HL-60 (cell line): Measurements from ENCODE around the gene DGCR6.
"Not testable (repeated sequence)": the region's sequence is repeated elsewhere in the genome, so short reads cannot be mapped to it uniquely, and the experiment has no call there.

Source experiments
- DNase-seq, 2 experiments: peaks; one replicate each; pipeline ENCODE4 v3.0.0-alpha.2; 2010 to 2020; ENCODE audit warnings: low read depth in 1 of 2, low spot score in 1 of 2
- H3K27ac ChIP-seq: fragments of 250-450 bp; sonication (Bioruptor Pico); replicated peaks from 2 replicates; pipeline ENCODE4 v1.5.1; 2020; ENCODE audit warnings: mild to moderate bottlenecking, moderate library complexity
- H3K27me3 ChIP-seq: fragments of 250-450 bp; sonication (Bioruptor Pico); 2 replicates; pipeline ENCODE4 v1.5.1; 2021; ENCODE audit warnings: mild to moderate bottlenecking, moderate library complexity; ENCODE audit not compliant: insufficient read depth, poor library complexity, severe bottlenecking
- H3K4me3 ChIP-seq: replicated peaks from 2 replicates; pipeline ENCODE4 v1.5.1; 2011; ENCODE audit warnings: mild to moderate bottlenecking, control low read depth, low read length; ENCODE audit not compliant: insufficient read depth
- CTCF ChIP-seq: IDR thresholded peaks from one replicate; pipeline ENCODE4 v1.5.1; 2011; ENCODE audit warnings: low read length, control low read depth, inconsistent platforms; ENCODE audit not compliant: insufficient read depth
- GABPA ChIP-seq: IDR thresholded peaks from 2 replicates; pipeline ENCODE4 v1.6.1; 2012; ENCODE audit warnings: low read depth
- POLR2AphosphoS5 ChIP-seq: IDR thresholded peaks from 2 replicates; pipeline ENCODE4 v1.6.1; 2012; ENCODE audit warnings: low read depth
- REST ChIP-seq: IDR thresholded peaks from 2 replicates; pipeline ENCODE4 v1.6.1; 2012; ENCODE audit warnings: low read depth; ENCODE audit not compliant: insufficient replicate concordance
- SPI1 ChIP-seq: IDR thresholded peaks from 2 replicates; pipeline ENCODE4 v1.6.1; 2012; ENCODE audit warnings: low read depth, mild to moderate bottlenecking, borderline replicate concordance

The DGCR6 gene

GRCh38 chr22:18935889-18936529 lies 29.9 kb downstream of the DGCR6 start, which contains the start of gene PRODH:
TSS of gene PRODH (minus strand) at chr22:18936293. CDS start at chr22:18936287, 6 bp downstream.
- Histone ChIP-seq H3K27me3 (no peaks in the 10 kb centered on the region), H3K4me3 (no peak within 1 kb of the TSS), H3K27ac (no peak within 1 kb of the TSS)
- no peak for TF ChIP-seq POLR2AphosphoS5
- TF ChIP-seq SPI1 = no peak
- TF ChIP-seq REST = no peak
- no peak for TF ChIP-seq CTCF
- no peak for TF ChIP-seq GABPA
- no peak for DNase-seq

- not testable (repeated sequence) for DNase-seq, H3K27me3 ChIP-seq, H3K4me3 ChIP-seq, H3K27ac ChIP-seq
These were observed 32.6 kb downstream of the DGCR6 start for GRCh38 chr22:18938691-18939090.

DNA sequence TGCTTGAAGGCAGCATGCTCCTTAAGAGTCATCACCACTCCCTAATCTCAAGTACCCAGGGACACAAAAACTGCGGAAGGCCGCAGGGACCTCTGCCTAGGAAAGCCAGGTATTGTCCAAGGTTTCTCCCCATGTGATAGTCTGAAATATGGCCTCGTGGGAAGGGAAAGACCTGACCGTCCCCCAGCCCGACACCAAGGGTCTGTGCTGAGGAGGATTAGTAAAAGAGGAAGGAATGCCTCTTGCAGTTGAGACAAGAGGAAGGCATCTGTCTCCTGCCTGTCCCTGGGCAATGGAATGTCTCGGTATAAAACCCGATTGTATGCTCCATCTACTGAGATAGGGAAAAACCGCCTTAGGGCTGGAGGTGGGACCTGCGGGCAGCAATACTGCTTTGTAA lies 41.0 kb downstream of the DGCR6 start:
- not testable (repeated sequence) for H3K27ac ChIP-seq, H3K4me3 ChIP-seq, DNase-seq

GRCh38 chr22:18947905-18948304 lies 41.8 kb downstream of the DGCR6 start:
- Histone ChIP-seq H3K4me3 (no peak overlapping the region), H3K27ac (no peak overlapping the region), H3K27me3 (peaks cover 4% of the 10 kb centered on the region)
- no peak for TF ChIP-seq GABPA
- no peak for TF ChIP-seq REST
- TF ChIP-seq CTCF = no peak
- no peak for TF ChIP-seq POLR2AphosphoS5
- TF ChIP-seq SPI1 = no peak
- no peak for DNase-seq

More for the DNA sequence above, 41.0 kb downstream of the DGCR6 start:
- H3K27me3 ChIP-seq = not testable (repeated sequence)

DNA sequence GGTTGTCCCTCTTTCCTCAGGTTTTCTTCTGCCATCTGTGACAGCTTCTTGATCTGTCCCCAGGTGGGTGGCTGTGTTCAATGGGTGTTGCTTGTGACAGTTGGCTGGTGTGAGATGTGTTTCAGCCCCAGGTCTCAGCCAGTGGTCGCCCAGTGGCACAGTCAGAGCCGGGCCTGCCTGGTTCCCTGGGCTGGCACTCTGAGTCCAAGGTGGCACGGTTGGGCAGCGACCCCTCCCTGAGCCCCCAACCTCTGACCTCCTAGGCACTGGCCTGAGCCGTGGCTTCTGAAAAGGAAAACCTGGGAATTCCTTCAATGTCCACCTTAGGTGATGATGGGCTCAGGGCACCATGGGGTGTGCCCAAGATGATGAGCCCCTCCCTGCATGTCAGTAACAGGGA lies 44.0 kb downstream of the DGCR6 start:
- Histone ChIP-seq H3K4me3 (no peak overlapping the region), H3K27me3 (peaks cover 4% of the 10 kb centered on the region), H3K27ac (no peak overlapping the region)
- DNase-seq = no peak
- TF ChIP-seq SPI1 = no peak
- TF ChIP-seq POLR2AphosphoS5 = no peak
- TF ChIP-seq CTCF = no peak
- TF ChIP-seq GABPA = no peak
- no peak for TF ChIP-seq REST
